GM19467 (cell line): Measurements from ENCODE around the gene MTHFSD.
"Not testable (repeated sequence)": the region's sequence is repeated elsewhere in the genome, so short reads cannot be mapped to it uniquely, and the experiment has no call there.

Source experiments
- ATAC-seq: cut with Tn5 transposase; IDR thresholded peaks from one replicate; pipeline ENCODE4 v1.9.1; 2021; ENCODE audit warnings: mild to moderate bottlenecking, moderate library complexity; ENCODE audit not compliant: unreplicated experiment

Gene MTHFSD, protein sequence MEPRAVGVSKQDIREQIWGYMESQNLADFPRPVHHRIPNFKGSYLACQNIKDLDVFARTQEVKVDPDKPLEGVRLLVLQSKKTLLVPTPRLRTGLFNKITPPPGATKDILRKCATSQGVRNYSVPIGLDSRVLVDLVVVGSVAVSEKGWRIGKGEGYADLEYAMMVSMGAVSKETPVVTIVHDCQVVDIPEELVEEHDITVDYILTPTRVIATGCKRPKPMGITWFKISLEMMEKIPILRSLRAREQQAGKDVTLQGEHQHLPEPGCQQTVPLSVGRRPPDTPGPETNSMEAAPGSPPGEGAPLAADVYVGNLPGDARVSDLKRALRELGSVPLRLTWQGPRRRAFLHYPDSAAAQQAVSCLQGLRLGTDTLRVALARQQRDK

GRCh38 chr16:86554917-86555703, at the start of gene MTHFSD:
TSS of gene MTHFSD (minus strand) at chr16:86555235. CDS start at chr16:86555184, 51 bp downstream.
- peak; percentile 84 for ATAC-seq

- peak; percentile 66 for ATAC-seq
Measured at GRCh38 chr16:86604436-86605193, 49.6 kb upstream of the MTHFSD start.

DNA sequence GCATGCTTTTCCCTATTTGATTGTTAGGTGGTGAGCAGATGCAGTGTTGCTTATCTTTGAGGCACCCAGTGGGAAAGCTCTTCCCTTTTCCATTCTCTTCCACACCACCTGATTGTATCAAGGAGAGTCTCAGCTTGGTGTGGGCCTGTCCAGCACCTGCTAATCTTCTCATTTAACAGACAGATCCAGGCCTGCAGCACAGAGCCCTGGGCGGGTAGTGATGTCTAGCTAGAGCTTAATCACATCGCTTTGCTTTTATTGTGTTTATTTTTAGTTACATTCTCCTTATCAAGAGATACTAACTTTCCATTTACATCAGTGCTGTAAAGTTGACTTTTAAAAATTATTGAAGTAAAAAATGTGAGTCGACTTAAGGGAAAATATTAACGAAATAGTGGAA, 47.5 kb upstream of the MTHFSD start:
- ATAC-seq: no peak

DNA sequence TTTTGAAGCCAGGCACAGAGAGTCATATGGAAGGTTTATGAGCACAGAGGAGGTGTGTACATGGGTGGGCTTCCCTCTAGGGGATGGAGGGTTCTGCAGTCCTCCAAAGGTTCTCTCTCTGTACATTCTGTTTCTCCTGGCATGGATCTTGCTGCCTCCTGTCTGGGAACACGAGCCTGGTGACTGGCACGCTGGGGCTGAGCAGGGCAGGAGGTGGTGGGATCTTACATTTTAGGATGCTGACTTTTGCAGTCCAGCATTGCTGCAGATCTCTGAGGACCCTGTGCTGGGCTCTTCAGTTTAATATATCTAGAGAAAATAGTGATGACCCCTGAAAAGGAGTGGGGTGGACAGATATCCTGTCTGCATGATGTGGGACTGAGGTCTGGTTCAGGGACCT, 46.3 kb upstream of the MTHFSD start:
- no peak for ATAC-seq

DNA sequence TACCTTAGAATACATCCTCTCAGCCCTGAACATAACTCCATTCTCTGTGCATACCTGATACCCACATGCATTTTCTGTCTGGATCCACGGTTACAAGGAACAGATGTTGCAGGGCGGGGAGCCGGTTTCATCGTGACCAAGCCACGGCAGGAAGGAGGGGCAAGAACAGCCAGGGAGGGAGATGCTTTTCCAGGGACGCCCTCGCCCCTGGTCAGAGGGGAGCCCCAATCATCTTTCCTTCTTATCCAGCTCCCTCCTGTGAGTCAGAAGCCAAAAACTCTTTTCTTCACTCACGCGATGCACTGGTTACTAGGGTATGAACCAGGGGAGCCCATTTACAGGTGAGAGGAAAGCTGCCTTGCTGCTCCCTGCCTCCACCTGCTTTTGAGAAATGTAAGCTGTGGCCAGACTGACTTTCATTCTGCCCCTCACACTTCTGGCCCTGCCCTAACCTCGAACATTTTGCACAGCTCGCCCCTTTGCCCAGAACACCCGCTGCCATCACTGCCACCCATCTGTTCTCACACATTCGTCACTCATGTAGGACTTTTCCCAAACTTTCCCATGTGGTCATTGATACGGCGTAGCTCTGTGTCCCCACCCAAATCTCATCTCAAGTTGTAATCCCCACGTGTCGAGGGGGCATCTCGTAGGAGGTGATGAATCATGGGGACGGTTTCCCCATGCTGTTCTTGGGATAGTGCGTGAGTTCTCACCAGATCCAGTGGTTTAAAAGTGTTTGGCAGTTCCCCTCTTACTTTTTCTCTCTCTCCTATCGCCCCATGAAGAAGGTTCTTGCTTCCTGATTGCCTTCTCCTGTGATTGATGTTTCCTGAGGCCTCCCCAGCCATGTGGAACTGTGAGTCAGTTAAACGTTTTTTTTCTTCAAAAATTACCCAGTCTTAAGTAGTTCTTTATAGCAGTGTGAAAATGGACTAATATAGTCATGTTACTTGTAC, 43.9 kb upstream of the MTHFSD start:
- ATAC-seq: no peak

GRCh38 chr16:86597880-86598606, 43.0 kb upstream of the MTHFSD start:
- ATAC-seq: no peak

DNA sequence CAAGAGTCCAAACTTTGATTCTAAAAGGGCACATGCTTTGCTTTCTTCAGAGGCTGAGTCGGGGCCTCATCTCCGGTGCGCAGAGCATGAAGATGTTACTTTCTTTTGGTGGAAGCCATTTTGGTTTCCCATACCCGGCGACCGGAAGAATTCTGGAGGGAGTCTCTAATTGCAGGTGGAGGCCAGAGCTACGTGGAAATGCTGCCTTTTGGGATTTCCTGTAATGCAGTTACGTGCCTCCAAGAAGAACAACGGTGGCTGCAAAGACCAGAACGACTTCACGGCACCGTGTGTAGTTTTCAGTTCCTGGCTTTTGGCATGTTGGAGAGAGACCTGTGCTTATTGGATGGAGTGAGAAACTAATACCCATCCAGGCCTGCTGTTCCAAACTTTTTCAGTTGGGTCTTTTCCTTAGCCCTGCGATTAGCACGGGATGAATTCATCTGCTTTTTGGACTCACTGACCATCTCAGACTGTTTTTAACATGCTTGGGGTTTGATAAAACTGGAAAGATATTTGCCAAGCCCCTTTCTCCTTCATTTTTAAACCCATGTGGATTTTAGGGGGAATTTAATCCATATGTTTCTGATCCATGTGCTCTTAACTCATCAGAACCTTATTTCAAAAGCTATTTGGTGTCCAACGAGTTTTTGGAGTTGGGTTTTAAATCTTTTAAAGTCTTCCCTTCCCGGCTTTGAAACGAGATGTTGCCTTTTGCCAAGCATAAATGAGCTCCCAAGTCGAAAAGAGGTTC, 42.3 kb upstream of the MTHFSD start:
- ATAC-seq: no peak

DNA sequence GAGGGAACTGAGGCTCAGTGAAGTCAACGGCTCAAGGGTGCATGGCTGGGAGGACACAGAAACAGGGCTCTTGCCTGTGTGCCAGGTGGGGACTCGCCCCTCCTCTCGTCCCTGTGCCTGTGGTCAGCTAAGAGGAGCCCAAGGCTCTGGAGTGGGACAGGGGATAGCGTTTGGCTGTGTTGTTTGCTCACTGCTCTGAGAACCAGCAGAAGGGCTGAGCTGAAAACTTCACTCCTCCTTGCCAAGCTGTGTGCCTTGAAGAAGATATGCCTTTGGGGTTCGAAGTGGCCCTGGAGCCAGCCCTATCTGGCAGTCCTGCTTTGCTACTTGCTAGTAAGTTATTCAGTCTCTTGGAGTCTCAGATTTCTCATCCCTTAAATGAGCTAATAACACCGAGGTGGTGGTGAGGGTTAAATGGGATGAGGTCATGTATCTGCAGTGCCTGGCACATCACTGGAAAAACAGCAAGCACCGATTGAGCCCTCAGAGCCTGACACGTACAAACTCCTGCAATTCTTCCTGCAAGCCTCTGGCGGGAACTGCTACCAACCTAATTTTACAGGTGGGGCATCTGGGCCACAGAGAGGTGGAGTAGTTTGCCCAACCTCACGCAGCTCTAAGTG, 41.1 kb upstream of the MTHFSD start:
- ATAC-seq: no peak

DNA sequence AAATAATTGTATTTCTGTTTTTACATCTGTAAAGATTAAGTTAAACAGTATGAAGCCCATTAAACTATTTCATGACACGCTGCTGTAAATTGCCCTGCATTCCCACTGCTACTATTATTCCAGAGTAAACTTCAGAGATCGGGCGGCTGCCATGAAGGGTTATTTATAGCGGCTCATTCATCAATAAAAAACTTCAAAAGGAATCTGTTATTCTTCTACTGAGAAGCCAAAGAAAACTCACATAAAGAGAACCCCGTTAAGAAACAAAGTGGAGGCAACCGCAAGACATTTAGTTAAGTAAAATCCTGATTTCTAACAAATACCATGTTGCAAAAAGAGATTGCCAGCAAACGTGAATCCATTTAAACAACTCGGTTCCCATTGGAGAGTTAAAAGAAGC, 39.7 kb upstream of the MTHFSD start:
- ATAC-seq: no peak

DNA sequence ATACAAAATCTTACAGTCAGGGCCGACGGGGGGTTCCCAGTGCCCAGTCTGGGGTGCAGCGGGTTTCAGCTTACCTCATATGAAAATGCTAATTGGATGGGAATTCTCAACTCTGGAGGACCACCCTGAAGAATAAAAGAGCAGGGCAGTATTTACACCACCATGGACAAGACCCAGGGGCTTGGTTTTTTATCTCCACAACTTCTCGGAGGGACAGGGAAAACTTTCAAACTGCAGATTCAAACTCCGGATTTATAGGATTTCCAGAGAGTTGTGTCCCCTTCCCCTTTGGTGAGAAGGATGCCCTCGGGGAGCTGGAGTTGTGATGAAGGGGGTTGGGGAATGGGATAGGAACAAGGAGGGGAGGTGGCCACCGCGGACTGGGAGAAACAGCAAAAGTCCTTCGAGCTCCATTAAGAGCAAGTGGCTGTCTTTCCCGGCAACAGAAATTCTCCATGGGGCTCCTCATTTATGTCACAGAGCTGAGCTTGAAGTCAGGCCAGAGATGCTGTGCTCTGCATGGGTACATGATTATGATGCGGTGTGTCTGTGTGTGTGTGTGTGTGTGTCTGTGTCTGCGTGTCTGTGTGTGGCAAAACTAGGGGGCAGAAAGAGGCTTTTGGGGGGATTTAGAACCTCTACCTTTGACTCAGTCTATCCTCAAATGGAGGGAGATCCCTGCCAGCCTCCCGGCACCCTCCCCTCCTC, 39.0 kb upstream of the MTHFSD start:
- no peak for ATAC-seq

DNA sequence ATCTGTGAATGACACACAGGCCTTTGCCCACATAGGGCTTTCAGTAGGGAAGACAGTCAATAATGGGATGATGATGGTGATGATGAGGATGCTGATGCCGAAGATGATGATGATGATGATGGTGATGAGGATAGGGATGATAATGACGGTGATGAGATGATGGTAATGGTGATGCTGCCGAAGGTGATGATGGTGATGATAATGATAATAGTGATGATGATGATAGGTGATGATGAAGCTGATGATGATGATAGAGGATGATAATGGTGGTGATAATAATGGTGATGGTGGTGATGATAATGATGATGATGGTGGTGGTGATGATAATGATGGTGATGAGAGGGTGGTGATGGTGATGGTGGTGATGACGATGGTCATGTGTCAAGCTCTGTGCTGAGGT, 36.2 kb upstream of the MTHFSD start:
- no peak for ATAC-seq

DNA sequence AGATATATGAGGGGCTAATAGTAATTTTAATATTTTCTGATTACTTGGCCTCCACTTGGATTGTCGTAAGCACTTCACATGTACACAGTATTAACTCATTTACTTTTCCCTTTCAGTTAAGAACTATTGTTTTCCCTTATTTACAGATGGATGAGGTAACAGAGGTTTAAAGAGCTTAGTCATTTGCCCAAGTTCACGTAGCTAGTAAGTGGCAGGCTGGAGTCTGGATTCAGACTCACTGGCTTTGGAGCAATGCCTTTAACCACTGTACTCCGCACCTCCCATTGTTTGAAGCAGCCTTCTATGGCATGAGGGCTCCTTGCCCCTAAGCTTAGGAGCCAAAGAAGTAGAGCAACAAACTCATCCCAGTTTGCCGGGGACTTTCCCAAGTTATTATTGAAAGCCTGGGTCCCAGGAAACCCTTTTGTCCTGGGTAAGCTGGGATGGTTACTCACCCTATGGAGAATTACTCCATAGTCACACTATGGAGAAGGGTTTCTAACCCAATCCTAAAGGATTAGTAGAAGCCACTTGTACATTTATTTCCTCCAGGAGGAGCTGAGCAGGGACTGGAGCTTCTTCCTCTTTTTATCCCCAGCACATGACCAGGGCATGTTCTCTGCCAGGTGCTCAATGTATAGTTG, 35.6 kb upstream of the MTHFSD start:
- ATAC-seq: no peak

DNA sequence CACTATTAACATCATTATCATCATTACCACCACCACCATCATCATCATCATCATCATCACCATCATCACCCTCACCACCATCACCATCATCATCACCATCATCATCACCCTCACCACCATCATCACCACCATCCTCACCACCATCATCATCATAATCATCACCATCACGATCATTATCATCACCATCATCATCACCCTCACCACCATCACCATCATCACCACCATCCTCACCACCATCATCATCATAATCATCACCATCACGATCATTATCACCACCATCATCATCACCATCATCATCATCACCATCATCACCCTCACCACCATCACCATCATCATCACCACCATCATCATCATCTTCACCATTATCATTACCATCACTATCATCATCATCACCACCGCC, 32.9 kb upstream of the MTHFSD start:
- ATAC-seq: not testable (repeated sequence)

- no peak for ATAC-seq
Measured at GRCh38 chr16:86587487-86587886, 32.5 kb upstream of the MTHFSD start.

DNA sequence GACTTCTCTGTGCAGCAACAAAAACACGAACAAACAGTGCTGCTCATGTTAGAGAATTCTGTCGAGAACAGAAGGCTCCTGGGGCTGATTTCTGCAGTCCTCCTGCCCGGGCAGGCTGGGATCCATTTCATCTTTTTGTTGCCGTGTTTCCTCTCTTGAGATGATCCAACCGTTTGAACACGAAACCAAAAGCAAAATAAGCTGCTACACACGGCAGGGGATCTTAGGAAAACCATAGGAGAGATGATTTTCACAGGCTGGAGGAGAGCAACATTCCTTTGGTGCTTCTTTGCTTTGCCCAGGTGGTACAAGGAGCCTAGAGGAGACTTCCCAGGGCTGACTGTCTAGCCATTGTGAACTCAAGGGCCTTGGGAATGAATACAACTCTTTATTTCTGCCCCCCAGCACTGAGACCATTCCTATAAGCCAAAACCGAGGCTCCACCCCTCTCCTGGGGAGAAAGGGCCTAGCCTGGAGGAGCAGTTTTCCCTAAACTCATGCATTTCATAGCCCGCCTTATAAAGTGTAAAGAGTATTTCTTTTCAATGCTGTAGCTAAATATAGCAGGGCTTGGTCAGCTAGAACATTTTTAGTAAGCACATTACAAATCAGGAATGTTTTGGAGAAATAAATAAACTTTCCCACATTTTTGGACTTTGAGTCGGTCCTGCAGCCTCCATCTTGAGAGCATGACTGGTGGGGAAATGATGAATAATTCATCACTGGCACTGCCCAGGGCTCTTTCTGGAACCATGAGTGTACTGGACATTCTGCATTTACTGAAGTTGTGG, 31.0 kb upstream of the MTHFSD start:
- ATAC-seq: no peak
